Measurements from ENCODE around the gene TDRD3.
A peak's percentile ranks its signal among the peaks of the same experiment; 100 is the strongest.

TDRD3 gene

GRCh38 chr13:60463787-60464186 lies 66.8 kb downstream of the TDRD3 start:
- DNase-seq: no peak

- DNase-seq: no peak
Measured at GRCh38 chr13:60467098-60467497, 70.1 kb downstream of the TDRD3 start.

DNA sequence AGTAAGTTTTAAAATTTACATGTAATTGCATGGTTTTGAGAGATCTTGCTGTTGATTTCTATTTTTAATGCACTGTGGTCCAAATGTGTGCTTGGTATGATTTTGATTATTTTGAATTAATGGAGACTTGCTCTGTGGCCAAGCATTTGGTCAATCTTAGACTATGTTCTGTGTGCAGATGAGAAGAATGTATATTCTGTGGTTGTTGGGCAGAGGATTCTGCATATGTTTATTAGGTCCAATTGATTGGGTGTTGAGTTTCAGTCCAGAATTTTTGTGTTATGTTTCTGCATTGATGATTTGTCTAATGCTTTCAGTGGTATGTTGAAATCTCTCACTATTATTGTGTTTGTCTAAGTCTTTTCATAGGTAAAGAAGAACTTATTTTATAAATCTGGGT lies 82.3 kb downstream of the TDRD3 start:
- no peak for DNase-seq

GRCh38 chr13:60482012-60482411 lies 85.0 kb downstream of the TDRD3 start:
- peak in 1 of 2 donors; percentile 33 for DNase-seq

- no peak for DNase-seq
Measured at GRCh38 chr13:60484865-60485264, 87.8 kb downstream of the TDRD3 start.

DNA sequence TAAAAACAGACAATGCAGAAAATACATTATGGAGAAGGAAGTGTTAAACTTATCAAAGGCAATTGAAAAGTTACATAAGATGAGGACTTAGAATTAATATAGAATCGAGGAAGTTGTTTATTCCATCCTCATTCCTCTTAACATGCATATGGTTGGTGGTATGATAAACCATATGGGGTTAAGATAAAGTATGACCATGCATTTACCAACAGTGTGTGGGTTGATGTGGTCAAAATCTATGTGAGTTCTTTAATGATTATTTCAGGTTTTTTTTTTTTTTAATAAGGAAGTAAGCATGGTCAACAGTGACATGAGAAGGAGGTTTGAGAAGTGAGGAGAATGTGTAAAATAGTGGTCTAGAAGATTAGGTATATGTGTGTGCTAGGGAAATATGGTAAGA lies 94.5 kb downstream of the TDRD3 start:
- DNase-seq: no peak

DNA sequence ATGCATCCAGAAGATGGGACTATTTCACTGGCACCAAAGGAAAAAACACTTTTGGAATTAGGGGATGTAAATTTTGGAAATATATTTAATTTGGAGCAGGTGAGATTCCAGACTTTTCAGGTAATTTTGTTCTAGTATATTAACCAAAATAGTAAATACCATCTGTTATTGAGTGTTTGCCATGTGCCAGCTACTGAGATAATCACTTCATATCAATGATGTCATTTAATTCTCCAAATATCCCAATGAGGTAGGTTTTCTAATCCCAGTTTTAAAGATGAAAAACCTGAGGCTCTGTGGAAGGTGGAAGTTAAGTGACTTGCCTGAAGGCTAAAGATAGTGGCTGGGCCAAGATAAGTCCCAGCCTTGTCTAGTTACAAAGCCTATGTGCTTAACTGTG lies 95.2 kb downstream of the TDRD3 start:
- no peak for DNase-seq

- DNase-seq: no peak
Measured at GRCh38 chr13:60494296-60494695, 97.3 kb downstream of the TDRD3 start.

GRCh38 chr13:60501236-60501635 lies 104.2 kb downstream of the TDRD3 start:
- no peak for DNase-seq

DNA sequence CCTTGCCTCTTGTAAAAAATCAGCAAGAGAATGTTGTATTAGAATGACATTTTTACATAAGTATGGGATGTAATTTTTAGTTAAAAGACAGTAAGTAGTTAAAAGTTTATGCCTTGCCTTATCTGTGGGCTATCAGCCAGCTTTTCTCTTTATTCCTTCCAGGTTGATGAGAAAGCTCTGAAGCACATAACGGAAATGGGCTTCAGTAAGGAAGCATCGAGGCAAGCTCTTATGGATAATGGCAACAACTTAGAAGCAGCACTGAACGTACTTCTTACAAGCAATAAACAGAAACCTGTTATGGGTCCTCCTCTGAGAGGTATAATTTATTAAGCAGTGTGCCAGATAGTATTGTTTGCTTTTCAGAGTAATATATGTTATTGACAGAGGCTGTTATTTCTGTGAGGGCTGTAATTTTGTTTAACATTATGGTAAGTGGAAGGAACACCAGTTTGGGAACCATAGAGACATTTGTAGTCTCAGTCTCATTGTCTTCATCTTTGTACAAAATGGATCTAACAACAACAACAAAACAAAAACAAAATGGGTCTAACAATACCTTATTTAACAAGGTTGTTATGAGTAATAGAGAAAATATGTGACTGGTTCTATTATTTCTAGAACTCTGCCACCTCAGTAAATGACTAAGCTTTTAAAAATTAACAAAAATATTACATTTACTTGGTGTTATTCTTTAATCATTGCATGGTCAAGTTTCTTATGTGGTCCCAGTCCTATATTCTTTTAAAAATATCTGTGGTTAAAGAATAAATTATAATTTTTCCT lies 112.8 kb downstream of the TDRD3 start:
- DNase-seq: no peak

DNA sequence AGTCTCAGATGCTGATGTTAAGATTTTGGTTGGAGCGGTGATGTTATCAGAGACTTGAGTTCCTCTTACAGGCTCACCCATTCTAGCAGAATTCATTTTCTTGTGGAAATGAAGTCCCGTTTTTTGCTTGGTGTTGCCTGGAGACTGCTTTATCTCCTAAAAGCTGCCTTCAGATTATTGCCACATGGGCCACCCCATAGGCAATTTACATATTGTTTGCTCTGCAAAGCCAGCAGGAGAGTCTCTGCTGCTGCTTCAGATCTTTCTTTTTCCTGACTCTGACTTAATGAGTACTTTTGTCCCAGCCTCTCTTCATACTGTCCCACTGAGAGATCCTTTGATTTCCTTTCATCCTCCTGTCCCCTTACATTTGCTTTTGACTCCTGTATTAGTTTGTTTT lies 114.6 kb downstream of the TDRD3 start:
- DNase-seq: no peak

- DNase-seq: no peak
Measured at GRCh38 chr13:60514891-60515290, 117.9 kb downstream of the TDRD3 start.

DNA sequence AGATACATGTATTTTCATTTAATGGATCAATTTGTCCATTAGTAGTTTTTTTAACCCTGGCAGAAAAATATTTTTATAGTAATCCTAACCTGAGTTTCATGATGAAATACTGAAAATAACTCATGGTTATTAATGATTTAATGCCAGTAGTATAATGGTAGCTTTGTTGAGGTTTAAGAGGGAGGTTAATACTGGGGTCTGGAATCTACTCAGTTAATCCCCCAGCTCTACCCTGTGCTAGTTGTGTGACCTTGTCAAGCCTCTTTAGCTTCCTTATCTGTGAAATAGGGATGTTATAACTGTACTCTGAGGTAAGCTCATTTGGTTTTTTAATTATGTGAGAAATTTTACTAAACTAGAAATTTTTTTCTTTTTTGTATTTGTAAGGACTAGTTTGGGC lies 122.5 kb downstream of the TDRD3 start:
- DNase-seq: no peak

DNA sequence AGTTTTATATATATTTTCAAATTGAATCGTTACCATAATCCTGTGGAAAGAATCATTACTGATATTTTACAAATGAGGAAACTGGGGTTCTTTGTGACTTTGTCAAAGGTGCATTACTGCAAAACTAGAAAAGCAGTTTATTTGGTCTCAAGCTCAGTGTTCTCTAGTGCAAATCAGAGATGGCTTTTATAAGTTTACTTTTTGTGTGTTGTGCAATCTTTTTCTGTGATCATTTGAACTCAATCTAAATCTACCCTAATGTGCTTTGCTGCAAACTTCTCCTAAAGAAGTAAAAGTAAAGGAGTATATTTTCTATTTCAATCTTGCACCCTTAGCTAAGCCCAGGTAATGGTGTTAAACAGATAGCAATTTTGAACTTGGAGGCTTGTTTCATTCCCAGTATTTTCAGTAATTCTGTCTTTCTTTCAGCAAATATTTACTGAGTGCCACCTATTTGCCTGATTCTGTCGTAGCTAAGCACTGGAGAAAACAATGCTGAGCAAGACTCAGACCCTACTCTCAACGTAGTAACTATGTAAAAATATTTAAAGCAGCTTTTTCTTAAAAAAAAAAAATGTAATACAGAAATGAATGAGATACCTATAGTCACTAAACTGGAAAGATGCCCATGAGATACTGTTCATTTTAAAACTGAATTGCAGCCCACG lies 124.0 kb downstream of the TDRD3 start:
- no peak for DNase-seq

DNA sequence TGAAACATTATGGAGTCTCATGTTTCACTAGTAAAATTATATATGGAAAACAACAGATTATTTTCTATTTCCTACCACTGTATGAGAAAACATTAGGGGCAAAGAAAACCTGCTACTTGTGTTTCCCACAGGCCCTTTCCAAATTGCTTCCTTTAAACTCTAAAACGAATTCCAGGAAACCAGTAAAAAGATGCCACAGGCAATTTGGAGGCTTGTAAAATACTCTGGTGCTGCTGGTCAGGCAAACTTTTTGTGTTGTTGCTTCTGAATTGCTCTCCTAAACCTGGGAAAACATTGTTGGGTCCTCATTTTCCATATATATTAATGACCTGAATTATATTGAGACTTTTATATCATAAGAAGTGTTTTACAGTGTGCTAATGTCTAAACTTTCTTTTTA lies 141.5 kb downstream of the TDRD3 start:
- no peak for DNase-seq

GRCh38 chr13:60540276-60540675 lies 143.3 kb downstream of the TDRD3 start:
- no peak for DNase-seq

DNA sequence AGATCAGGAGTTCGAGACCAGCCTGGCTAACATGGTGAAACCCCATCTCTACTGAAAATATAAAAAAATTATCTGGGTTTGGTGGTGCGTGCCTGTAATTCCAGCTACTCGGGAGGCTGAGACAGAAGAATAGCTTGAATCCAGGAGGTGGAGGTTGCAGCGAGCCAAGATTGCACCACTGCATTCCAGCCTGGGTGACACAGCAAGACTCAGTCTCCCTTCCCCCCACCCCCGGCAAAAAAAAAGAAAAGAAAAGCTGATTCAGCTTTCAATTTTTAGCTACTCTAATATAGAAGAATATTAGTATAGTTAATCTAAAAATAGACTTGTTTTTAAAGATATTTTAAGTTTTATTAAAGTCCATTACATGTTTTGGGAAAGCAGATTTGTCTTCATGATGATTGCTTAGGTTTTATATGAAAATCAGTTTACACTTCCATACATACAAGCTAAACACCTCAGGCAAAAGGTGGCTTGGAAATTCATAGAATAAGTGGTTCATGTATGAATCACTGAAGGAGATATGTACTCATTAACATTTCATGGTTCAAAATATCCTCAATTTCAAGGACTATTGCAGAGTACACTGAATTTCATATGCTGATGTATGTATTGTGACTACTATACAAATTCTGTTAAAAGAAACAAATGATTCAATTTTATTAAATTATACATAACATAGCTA lies 165.2 kb downstream of the TDRD3 start:
- DNase-seq: no peak

DNA sequence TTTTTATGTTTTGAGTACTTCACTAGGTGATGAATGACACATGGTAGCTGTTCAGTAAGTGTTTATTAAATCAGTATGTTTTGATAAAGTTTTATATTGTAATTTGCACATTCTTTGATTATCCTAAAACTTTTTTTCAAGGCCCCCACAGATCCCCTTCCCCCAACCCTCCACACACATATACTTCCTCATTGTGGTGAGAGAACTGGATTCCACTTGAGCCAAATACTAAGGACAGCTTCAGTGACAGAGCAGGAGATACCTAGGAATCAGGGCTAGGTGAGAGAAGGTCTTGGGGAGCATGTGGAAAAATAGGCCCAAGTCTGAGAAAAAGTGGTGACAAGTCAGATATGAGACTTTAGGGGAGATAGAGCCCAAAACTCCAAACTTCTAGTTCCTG lies 174.6 kb downstream of the TDRD3 start:
- no peak for DNase-seq

DNA sequence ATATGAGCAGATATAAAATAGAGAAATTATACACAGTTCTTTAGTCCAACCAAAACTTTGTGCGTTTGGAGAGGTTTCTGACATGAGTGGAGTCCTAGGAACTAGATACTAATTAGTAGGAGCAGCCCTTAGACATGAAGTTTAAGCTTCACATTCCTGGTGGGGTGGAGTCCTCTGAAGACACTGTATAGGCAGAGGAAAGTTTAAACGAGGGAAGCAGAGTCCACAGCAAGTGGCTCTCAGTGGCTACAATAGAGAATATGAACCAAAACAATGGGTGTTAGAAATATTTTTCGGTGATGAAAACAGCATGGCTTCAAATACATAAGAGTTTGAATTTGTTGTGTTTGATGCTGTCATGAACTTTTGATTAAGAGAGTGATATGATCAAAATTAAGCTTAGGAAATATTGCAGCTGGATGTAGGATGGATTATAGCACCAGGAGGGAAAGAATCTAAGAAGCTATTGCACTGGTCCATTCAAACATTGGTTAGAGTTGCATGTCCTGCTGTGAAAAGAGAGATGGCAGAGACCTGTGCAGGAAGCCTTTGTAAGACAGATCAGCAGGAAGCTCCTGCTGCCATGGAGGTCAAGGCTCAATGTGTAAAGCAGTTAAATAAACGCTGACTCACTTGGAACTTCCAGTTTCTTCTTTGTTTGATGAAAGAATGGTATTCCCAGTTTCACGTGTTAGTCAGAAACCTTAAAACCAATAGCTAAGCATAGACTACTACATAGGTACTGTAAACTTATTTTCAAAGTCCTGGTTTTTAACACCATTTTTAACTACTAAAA lies 175.2 kb downstream of the TDRD3 start:
- DNase-seq: peak; percentile 38 to 68

- DNase-seq: no peak
Measured at GRCh38 chr13:60572855-60573254, 175.8 kb downstream of the TDRD3 start.

DNA sequence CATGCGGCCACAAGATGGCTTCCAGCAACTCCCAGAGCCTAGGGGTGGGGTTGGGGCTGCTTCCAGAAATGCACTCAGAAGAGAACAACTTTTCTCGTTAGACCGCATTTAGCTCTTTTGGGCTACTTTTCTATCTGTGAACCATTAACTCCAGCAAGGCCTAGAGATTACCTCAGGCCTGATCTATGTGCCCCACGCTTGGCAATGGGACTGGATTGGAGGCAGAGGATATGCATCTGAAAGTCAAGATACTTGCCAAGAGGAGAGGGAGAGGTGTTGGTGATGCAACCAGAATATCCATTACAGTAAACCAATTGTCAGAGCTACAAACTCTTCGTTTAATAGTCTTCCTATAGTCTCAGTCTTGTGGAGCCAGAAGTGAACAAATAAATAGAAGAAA lies 177.7 kb downstream of the TDRD3 start:
- no peak for DNase-seq

- DNase-seq: no peak
Measured at GRCh38 chr13:60575142-60575541, 178.1 kb downstream of the TDRD3 start.

GRCh38 chr13:60577761-60578160 lies 180.7 kb downstream of the TDRD3 start:
- no peak for DNase-seq
